NCI-H748 (cell line): Measurements from ENCODE around the gene TAF6.

Source experiments
- DNase-seq: peaks from one replicate; lab custom pipeline; 2025; ENCODE audit not compliant: unreplicated experiment; lab: John Stamatoyannopoulos, UW

TAF6 gene

DNA sequence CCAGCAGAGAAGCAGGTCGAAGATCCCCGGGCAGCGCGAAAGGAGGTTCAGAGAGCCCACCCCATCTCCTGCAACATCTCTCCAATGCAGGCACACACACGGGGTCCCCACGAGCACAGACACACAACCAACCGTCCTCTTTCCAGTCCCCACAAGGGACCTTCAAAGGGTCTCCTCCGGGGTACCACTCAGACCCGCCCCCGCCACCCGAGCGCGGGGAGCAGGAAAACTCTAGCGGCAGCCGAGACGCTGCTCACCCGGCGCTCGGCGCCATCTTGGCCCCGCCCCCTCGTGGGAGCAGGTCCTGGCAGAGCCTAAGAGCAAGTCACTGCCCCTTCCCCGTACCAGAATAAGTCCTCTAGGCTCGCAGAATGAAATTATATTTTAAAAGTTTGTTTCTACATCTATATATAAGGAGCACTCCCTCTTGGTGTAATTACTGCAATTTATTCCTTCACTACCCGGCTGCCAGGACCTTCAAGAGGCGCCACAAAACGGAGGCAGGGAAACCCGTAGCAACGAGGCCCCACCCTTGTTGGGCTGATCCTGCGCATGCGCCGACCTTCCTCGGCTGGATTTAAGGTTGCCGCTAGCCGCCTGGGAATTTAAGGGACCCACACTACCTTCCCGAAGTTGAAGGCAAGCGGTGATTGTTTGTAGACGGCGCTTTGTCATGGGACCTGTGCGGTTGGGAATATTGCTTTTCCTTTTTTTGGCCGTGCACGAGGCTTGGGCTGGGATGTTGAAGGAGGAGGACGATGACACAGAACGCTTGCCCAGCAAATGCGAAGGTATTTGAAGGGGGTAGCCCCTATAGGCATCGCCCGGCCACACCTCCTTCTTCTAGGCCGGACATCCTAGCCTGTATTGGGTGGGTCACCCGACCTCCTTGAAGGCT is at the start of gene TAF6, which contains the start of gene CNPY4:
Gene TAF6, minus strand, starts transcription at position 287 of the 898 bp plus-strand sequence. CDS start 5,149 bp downstream, outside the sequence.
Gene CNPY4, plus strand, starts transcription at position 563 of the 898 bp plus-strand sequence. Its CDS starts 111 bp downstream, at position 674.
- peak; percentile 94 for DNase-seq

DNA sequence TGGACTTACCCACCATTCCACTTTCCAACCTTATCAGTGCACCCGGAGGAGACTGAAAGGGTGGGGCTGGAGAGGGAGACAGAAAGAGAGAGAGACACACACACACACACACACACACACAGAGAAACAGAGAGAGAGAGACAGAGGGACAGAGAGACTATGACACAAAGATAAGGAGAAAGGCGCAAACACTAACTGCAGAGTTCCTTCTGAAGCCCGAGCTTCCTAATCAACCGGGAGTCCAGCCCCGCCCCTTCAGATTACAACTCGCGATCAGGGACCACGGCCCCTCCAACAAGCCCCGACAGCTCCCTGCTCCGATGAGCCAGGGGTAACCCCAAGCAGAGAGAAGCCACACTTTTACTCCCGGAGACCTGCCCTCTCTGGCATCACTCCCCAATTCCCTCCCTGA is 48.8 kb upstream of the TAF6 start:
- peak; percentile 19 for DNase-seq

DNA sequence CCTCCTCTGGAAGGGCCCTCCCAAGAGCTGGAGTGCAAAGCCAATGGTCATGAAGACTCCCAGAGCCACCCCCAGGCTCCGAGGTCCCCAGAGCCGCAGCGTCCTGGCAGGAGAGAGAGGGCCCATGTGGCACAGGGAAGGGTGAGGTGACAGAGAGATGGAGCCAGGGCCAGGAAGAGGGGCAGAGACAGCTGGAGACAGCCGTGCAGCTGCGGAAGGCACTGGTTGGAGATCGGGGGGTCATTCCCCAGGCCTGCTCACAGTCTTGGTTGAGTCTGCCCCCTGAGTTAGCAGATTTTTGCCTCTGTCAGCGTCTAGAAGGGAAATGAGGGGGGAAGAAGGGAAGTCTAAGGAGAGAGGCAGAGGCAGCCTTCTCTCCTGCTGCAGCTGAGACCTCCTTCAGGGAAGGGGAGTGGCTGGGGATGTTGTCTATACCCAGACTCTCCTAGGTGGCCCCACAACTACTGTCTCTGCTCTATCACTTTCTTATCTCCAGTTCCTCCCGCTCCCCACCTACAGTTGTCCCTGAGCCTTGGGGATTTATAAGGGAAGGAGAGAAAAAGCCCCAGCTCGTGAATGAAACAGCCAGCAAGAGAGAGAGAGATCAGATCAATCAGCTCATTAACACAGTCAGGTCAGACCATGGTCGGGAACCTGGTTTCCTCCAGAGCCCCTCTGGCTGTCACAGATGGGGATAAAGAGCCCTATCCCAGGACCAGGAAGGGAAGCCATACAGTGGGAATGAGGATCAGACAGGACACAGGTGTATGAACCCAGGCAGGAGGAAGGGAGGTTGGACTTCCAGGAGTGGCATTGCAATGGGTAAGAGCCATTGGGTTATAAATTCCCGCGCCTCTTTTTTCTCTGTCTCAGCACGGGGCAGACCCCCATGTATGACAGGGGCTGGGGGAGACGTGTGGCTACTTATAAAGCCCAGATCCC is 48.1 kb upstream of the TAF6 start:
- DNase-seq: no peak

DNA sequence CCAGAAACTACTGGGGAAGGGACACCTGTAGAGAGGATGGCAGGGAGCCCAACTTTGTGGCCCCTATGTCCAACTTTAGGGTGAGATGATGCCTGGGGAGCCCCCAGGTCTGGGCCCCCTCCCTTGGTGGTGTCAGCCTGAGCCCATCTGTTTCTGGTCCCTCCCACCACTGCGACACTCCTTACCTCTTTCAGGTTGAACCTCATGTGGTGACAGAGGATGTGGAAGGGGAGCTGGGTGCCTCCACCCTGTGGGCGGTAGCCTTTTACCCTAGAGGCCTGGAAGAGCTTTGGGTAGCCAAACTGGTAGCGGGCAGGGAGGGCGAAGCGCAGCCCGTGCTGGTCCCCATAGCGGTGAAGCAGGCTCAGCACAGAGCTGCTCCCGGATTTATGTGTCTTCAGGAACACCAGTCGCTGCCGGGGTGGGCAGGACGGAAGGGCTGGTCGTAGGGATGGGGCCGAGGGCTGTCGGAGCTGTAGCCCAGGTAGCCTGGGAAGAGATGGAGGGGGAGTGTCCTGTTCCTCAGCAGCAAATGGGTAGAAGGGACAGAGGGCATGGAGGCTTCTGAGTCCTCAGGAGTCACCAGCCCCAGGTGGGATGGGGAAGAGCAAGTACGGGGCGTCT is 47.3 kb upstream of the TAF6 start:
- no peak for DNase-seq

DNA sequence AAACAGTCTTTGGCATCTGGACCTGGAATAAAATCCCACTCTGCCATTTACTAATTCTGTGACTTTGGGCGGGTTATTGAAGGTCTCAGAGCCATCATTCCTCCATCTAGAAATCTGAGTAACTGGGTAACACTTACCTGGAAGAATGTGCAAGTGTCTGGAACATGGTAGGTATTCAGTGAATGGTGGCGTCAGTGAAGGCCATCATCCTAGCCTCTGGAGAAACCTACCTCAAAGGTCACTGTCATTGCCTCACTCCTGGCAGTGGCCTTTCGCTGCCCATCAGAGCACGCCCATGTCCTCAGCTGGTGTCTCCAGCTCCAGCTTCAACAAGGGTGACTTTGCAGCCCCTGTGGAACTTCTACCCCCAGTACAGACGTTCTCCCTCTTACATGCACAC is 44.7 kb upstream of the TAF6 start:
- DNase-seq: no peak

DNA sequence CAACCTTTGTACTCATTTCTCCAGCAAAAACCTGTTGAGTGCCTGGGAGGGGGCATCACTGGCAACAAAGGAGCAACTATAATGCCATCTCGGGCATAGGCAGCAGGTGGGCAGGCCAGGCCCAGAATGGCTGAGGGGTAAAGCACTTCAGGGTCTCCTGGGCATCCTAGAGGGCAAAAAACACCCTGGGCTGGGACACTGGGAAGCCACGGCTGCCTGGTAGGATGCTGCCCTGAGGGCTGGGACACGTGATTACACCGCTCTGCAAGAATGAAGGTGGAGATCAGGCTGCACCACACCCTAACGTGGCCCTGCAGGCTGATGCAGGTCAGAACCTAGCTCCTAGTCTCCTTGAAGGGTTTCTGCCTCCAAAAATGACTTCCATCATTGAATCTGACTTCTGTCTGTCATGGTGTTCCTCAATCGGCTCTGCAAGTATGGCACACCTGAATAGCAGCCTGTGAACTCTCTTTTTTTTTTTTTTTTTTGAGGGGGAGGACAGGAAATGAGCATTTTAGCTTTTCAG is 43.9 kb upstream of the TAF6 start:
- DNase-seq: no peak

DNA sequence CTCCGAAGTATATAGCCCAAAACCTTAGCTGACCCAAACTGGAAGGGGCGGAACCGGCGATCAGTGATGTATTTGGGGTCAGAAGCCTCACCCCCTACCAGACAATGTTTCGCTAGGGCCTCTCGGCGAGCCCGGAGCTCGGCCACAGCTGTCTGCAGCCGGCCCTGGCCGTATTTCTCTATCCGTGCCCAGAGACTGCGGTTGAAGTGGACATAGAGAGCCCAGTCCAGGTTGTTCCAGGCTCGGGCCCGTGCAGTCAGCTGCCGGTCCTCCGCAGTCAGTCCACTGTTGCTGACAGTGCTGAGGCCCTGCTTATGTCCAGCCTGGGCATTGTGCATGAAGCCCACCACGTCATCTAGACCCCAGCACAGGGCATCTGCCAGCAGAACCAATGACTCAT is 40.9 kb upstream of the TAF6 start:
- no peak for DNase-seq

DNA sequence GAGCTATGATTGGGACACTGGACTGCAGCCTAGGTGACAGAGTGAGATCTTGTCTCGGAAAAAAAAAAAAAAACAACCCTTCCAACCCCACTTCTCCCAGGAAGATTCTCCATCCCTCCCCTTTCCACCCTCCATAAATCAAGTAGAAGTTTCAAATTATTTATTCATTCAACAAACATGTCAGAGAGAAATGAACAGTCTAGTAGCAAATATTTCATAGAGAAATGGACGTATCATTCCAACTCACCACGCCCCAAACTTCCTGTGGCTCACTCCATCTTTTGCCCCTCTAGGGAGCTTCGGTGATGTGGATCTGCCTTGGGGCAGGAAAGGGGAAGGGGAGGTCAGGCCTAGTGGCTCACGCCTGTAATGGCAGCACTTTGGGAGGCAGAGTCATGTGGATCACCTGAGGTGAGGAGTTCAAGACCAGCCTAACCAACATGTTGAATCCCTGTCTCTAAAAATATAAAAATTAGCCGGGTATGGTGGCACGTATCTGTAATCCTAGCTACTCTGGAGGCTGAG is 40.0 kb upstream of the TAF6 start:
- DNase-seq: no peak

DNA sequence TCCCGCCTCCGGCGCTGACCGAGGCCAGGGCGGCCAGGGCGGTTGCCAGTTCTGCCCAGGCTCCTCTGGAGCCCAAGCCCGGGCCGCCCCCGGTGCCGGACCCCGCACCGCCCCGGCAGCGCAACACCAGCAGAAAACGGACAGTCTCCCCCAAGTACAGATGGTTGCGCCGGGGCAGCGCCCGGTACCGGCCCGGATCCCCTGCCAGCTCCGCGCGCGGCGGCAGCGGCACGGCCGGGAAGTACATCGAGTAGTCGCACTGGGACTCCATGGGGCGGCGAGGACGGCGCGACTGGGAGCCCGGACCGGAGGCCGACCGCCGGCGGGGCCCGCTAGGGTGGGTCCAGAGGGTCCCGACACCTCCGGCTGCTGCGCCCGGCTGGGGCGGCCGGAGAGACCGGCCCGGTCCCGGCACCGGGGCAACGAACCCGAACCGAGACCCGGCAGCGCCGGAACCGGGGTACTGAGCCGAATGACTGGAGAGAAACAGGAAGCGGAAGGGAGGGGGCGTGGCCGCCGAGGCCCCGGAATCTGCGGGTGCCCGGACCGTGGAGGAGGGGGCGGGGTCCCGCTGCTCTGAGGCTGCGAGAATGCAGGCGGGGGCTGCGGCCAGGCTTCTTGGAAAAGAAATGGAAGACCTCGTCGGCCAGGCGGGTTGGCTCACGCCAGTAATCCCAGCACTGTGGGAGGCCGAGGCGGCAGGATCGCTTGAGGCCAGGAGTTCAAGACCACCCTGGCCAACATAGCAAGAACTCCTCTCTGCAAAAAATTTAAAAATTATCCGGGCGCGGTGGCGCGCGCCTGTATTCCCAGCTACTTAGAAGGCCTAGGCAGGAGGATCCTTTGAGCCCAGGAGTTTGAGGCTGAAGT is 39.3 kb upstream of the TAF6 start, which contains the start of gene TRAPPC14:
Gene TRAPPC14, minus strand, starts transcription at position 495 of the 870 bp plus-strand sequence. Its CDS starts 224 bp downstream, at position 271.
- DNase-seq: peak; percentile 87

DNA sequence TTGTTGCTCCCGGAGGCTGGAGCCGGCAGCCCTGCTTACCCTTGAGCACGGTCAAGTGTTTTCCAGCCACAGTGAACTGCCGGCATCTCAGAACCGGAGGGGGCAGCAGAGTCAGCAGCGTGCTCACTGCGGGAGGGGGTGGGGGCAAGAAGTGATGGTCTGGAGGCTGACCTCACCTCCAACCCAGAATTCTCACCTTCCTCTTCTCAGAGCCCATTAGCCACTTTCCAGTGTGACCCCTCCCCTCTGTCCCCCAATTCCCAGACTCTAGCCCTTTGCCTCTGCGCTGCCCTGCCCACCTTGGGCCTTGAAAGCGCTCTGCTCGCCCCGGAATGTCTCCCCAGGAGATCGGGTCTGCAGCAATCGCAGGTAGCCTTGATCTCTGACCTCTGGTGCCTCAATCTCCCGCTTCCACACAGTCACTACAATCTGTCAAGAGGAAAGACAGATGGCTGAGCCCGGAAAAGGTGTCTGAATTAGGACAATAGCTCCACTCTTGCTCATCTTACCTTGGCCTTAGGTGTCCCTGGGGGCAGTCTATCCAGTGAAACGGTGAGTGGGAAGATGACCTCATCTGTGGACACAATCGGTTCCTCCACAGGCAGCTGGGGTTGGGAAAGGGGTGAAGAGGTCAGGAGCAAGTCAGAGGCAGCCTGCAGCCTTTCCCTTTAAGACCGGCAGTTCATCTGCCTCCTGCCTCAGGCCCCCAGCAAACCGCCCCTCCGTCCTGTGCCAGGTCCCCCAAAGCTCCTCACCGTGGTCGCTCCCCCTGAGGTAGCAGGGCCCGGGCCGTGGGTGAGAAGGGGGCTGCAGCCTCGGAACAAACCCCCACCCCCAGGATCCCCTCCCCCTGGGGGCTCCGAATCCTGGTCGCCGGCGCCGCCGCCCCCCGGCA is 38.4 kb upstream of the TAF6 start:
- DNase-seq: peak; percentile 22

DNA sequence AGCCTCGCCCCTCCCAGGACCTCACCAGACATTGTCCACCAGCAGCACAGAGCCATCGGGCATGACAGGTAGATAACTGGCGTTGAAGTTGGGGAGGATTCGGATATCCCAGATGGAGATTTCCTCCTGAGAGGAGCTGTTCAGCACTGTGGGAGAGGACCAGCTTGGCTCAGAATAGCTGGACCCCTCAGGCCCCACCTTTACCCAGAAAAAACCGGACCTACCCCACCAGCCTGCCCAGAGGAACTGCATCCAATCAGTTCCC is 37.8 kb upstream of the TAF6 start:
- no peak for DNase-seq

DNA sequence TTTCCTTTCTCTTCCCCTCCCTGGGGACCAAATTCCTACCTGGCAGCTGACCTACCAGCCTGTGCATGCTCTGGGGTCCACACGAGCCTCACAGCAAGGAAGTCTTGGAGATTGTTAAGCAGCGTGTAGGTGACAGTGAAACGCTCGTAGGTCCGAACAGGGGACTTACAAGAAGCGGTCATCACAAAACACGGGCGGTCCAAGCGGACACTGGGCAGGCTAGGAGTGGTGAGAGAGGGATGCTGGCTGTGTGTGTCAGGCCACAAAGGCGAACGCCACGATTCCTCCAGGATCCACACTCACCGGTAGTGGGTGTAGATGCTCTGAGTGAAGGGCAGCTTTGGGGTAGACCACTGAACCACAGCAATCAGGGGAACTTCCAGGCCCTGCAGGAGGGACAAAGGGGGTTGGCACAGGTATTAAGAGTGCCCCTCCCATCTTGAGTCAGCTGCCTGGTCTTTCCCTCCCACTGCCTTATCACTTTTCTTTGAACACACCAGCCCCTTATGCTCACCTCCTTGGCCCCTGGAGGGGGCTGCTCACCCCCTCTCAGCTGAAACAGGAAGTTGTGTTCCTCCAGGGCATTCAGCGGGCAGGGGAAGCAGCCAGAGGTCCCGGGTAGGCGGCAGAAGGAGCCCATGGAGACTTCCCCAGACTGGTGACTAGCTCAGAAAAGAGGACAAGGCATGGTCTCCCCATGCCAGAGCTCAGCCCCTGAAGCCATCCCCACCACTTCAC is 37.3 kb upstream of the TAF6 start:
- no peak for DNase-seq

DNA sequence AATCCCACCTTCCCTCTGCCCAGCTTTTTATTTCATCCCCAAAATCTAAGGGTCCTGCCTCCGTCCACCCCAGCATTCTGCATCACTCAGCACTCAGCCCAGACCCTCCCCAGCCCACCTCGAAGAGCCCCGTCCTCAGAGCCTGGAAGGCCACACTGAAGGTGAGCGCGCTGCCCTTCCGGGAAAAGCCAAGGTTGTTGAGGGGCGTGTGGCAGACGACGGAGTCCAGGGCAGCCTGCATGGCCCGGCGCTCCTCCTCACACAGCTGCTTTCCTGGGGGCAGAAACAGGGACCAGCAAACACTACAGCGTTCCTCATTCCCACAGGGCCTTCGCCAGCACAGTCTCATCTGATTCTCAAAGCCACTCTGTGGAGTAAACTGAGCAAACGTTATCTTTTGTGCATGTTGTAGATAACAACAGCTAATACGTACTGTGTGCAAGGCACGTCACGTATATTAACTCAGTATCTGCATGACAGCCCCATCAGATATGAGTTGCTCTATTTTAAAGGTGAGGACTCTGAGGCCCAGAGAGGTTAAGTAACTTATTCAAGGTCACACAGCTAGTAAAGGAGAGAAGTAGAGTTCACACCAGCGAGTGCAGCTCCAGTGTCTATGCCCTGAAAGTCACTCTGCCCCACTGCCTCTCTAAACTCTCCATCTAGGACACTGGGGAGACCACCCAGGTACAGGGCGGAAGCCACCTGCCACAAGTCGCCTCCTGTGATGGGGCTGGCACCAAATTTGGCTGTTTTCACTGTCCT is 36.6 kb upstream of the TAF6 start:
- DNase-seq: no peak

DNA sequence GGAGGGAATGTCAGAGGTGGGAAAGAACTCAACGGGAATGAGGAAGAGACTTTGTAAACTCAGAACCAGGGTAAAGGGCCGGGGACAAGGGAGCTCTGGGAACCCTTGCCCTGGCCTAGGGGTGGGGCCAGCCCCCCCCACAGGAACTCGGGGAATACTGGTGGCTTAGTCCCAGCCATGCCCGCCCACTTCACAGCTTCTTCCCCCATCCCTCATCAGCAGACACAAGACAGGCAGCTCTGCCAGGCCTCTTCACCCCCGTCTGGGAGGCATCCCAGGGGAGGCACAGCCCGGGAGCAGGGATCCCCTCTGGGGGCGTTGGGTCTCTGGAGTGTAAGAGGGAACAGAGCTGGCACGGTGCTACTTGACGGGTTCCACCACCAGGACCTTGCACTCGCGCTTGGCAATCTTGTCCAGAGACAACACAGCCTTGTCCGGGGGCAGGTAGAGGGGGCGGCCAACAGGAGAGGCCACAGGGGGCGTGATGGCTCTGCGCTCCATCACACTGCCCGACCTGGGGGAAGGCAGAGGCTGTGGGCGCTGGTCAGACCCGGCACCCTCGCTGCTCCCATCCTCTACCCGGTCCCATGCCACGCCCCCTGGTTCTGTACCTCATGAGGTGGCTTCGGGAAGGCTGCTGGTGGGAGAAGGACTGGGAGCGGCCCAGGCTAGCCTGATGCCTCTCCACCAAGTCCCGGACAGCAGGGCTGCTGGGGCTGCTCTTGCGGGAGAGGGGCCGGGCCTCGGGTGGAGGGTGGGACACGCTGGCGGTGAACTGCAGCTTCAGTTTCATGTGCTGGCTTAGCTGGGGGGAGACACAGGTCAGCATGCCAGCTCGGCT is 35.7 kb upstream of the TAF6 start:
- no peak for DNase-seq

DNA sequence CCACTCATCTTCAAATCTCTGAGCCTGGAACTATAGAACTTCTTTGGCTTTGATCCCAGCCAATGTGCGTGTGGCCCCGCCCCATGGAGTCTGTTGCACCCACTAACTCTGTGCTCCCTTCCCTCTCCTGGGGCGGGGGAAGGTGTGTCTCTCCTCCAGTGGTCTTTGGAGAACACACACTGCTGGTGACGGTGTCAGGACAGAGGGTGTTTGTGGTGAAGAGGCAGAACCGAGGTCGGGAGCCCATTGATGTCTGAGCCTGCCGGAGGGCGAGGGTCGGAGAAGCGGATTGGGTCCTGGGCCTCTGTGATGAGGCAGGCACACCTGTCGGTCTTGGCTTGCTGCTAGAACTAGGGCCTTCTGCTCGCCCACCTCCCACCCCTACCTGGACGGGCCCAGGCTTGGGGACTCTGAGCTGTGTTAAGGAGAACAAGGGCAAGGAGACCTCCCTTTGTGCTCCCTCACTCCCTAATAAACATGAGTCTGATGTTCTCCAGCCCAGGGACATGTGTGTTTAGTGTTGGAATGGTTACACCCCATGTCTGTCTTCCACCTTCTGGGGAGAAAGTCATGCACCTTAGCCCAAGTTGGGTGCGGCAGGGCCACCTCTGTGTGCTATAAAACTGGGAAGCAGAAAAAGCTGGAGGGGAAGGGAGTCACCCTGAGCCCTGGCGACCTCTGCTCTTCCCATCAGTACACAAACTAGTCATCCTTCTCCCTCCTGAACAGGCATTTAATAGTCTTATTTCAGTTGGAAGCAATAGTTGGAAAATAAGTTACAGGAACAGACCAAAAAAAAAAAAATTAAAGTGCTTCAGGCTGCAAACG is 34.8 kb upstream of the TAF6 start:
- DNase-seq: no peak
